Left ventricle myocardium superior (tissue), 1 donor: ENCODE results near the gene AJM1. TPM values are rescaled to one million over a fixed set of nuclear protein-coding genes. Genes with fewer than 3 reads are reported as not detected.
"Not testable (repeated sequence)": the region's sequence is repeated elsewhere in the genome, so short reads cannot be mapped to it uniquely, and the experiment has no call there.

ENCODE experiments used
- ATAC-seq: fragments of 200-7000 bp; cut with Tn5 transposase; one replicate; pipeline ENCODE4 v1.9.1; 2020; ENCODE audit warnings: mild to moderate bottlenecking, moderate library complexity
- DNase-seq: peaks from one replicate; pipeline ENCODE4 v3.0.0-alpha.2; 2020
- intact Hi-C: fragments of 100-400 bp; cut with micrococcal nuclease; formaldehyde crosslinking; loops from one replicate; pipeline ENCODE4 v1.11.0; 2022
- total RNA-seq: library from RNA; stranded (reverse); fragmentation: NEBNext Ultra II Directional; extraction: Animal tissue kit (Norgen Biotek cat#: 25700); gene quantifications from one replicate; pipeline ENCODE4 v1.2.1, GENCODE V29; 2021
- donor health status: DM: no; HTN: yes; CAD: no; lungs with severe emphysema.

The AJM1 gene
- total RNA-seq, 1 donor from 2014 or later, result 9.1 TPM

- intact Hi-C loops, result no loop called here
- DNase-seq (peak; percentile 22), ATAC-seq (no peak)
Observed at GRCh38 chr9:136860933-136861873, 18.9 kb downstream of the AJM1 start.

- no peak for DNase-seq
Observed at GRCh38 chr9:136861874-136862457, 19.7 kb downstream of the AJM1 start.

GRCh38 chr9:136862849-136863622 lies 20.8 kb downstream of the AJM1 start:
- ATAC-seq, result no peak
- intact Hi-C loops, result no loop called here

More at GRCh38 chr9:136861874-136862457, 19.7 kb downstream of the AJM1 start:
- ATAC-seq, result no peak
- intact Hi-C loops, result no loop called here

GRCh38 chr9:136863623-136864273 lies 21.5 kb downstream of the AJM1 start:
- DNase-seq (no peak), ATAC-seq (no peak)
- intact Hi-C loops, result no loop called here

More at GRCh38 chr9:136862849-136863622, 20.8 kb downstream of the AJM1 start:
- DNase-seq, result peak; percentile 23

- DNase-seq, result no peak
- intact Hi-C loops, result no loop called here
- peak; percentile 1 for ATAC-seq
Observed at GRCh38 chr9:136865041-136865767, 22.9 kb downstream of the AJM1 start.

- intact Hi-C loops, result no loop called here
- DNase-seq, result peak; percentile 48
- peak; percentile 31 for ATAC-seq
Observed at GRCh38 chr9:136865768-136866103, 23.5 kb downstream of the AJM1 start.

- DNase-seq, ATAC-seq, intact Hi-C loops: not testable (repeated sequence)
Observed at GRCh38 chr9:136866898-136867421, 24.7 kb downstream of the AJM1 start.

- intact Hi-C loops, result no loop called here
- peak; percentile 20 for DNase-seq
- no peak for ATAC-seq
Observed at GRCh38 chr9:136867480-136867879, 25.2 kb downstream of the AJM1 start.

GRCh38 chr9:136867917-136868316 lies 25.6 kb downstream of the AJM1 start:
- DNase-seq (no peak), ATAC-seq (no peak)
- intact Hi-C loops, result no loop called here

- DNase-seq (no peak), ATAC-seq (no peak)
- intact Hi-C loops, result no loop called here
Observed at GRCh38 chr9:136868644-136869043, 26.4 kb downstream of the AJM1 start.

GRCh38 chr9:136869611-136870010 lies 27.3 kb downstream of the AJM1 start:
- ATAC-seq, intact Hi-C loops, DNase-seq: not testable (repeated sequence)

- DNase-seq (no peak), ATAC-seq (no peak)
- intact Hi-C loops, result no loop called here
Observed at GRCh38 chr9:136875155-136875554, 32.9 kb downstream of the AJM1 start.

GRCh38 chr9:136876476-136876875 lies 34.2 kb downstream of the AJM1 start:
- intact Hi-C loops, result no loop called here
- DNase-seq (no peak), ATAC-seq (no peak)

- intact Hi-C loops, result no loop called here
- DNase-seq (no peak), ATAC-seq (no peak)
Observed at GRCh38 chr9:136880651-136881050, 38.4 kb downstream of the AJM1 start.

GRCh38 chr9:136881691-136882108 lies 39.4 kb downstream of the AJM1 start:
- DNase-seq, result no peak
- peak; percentile 43 for ATAC-seq
- intact Hi-C loops, result no loop called here

GRCh38 chr9:136882109-136882946 lies 40.0 kb downstream of the AJM1 start:
- intact Hi-C loops, result no loop called here
- DNase-seq, result peak; percentile 58
- no peak for ATAC-seq

- ATAC-seq, DNase-seq, intact Hi-C loops: not testable (repeated sequence)
Observed at GRCh38 chr9:136882947-136883283, 40.6 kb downstream of the AJM1 start.

- ATAC-seq, DNase-seq, intact Hi-C loops: not testable (repeated sequence)
Observed at GRCh38 chr9:136883670-136884069, 41.4 kb downstream of the AJM1 start.
